Suprapubic skin (tissue), 4 donors: ENCODE measurements around the gene CDH22. TPM values are rescaled to one million over a fixed set of nuclear protein-coding genes. Genes with fewer than 3 reads are reported as not detected.

Experiments
- DNase-seq, 2 donors: peaks; one replicate each; pipeline ENCODE4 v3.0.0-alpha.2; 2019; ENCODE audit warnings: low spot score in 2 of 2
- H3K27ac ChIP-seq: fragments of 200-600 bp; sonication (generic); one replicate; pipeline ENCODE4 v1.5.1; 2019
- H3K27me3 ChIP-seq: fragments of 200-600 bp; sonication (generic); one replicate; pipeline ENCODE4 v1.5.1; 2019
- H3K36me3 ChIP-seq: fragments of 200-600 bp; sonication (generic); one replicate; pipeline ENCODE4 v1.5.1; 2019
- H3K4me1 ChIP-seq: fragments of 200-600 bp; sonication (generic); one replicate; pipeline ENCODE4 v1.5.1; 2019
- H3K4me3 ChIP-seq: fragments of 200-600 bp; sonication (generic); one replicate; pipeline ENCODE4 v1.5.1; 2019; ENCODE audit warnings: mild to moderate bottlenecking
- H3K9me3 ChIP-seq: fragments of 200-600 bp; sonication (generic); one replicate; pipeline ENCODE4 v1.5.1; 2019
- CTCF ChIP-seq, 2 donors: fragments of 200-600 bp in 1 of 2; fragments of 450-650 bp in 1 of 2; sonication (generic) in 1 of 2; IDR thresholded peaks; one replicate each; pipeline ENCODE4 v1.5.1; 2016 to 2019; ENCODE audit warnings: antibody characterized with exemption in 2 of 2, mild to moderate bottlenecking in 1 of 2, moderate library complexity in 1 of 2
- EP300 ChIP-seq: sonication (generic); formaldehyde crosslinking; IDR thresholded peaks from one replicate; pipeline ENCODE4 v1.6.1; 2017; ENCODE audit warnings: antibody characterized with exemption
- POLR2A ChIP-seq, 2 donors: fragments of 450-650 bp; IDR thresholded peaks; one replicate each; pipeline ENCODE4 v1.6.1; 2017; ENCODE audit warnings: antibody characterized with exemption in 2 of 2, mild to moderate bottlenecking in 2 of 2, moderate library complexity in 2 of 2
- POLR2AphosphoS5 ChIP-seq, 3 donors: sonication (generic); formaldehyde crosslinking; IDR thresholded peaks; one replicate each; pipeline ENCODE4 v1.6.1; 2017; ENCODE audit warnings: antibody characterized with exemption in 3 of 3
- WGBS: methylation state at CpG from one replicate; pipeline ENCODE4 v1.1.5; 2018; 5-methylcytosine and 5-hydroxymethylcytosine counted together
- total RNA-seq, 4 donors: library from RNA; depleted of rRNA; stranded (reverse); fragments of >200 nt; gene quantifications; one replicate each; pipeline ENCODE4 v1.1.0, GENCODE V29; 2016

CDH22 gene
- total RNA-seq, 4 donors from 2014 or later, result 2.6 to 5.1 (median 3.3) TPM

- H3K9me3 ChIP-seq, result no peaks in the 10 kb centered on the region
- peaks cover 30% of the 10 kb centered on the region for H3K4me1 ChIP-seq
- H3K27me3 ChIP-seq, result no peaks in the 10 kb centered on the region
- DNase-seq, result no peak
- TF ChIP-seq EP300 (no peak), CTCF (IDR thresholded peaks at IDR 0.05) (no peak), POLR2AphosphoS5 (IDR thresholded peaks at IDR 0.05) (no peak), POLR2A (IDR thresholded peaks at IDR 0.05) (no peak)
- H3K36me3 ChIP-seq, result peaks cover 54% of the 10 kb centered on the region
- 52% methylated on average over 8 of the region's 13 CpGs for WGBS
- H3K4me3 ChIP-seq, result no peak overlapping the region
- peak overlapping the region; percentile 50 for H3K27ac ChIP-seq
Measured at GRCh38 chr20:46350201-46350985, 42.1 kb upstream of the CDH22 start.

- no peak for DNase-seq
- H3K27me3 ChIP-seq, result no peaks in the 10 kb centered on the region
- H3K27ac ChIP-seq, result peak overlapping the region; percentile 50
- no peaks in the 10 kb centered on the region for H3K9me3 ChIP-seq
- H3K4me1 ChIP-seq, result peaks cover 30% of the 10 kb centered on the region
- TF ChIP-seq CTCF (IDR thresholded peaks at IDR 0.05) (no peak), POLR2AphosphoS5 (IDR thresholded peaks at IDR 0.05) (no peak), POLR2A (IDR thresholded peaks at IDR 0.05) (no peak), EP300 (no peak)
- 78% methylated on average over 4 of the region's 4 CpGs for WGBS
- H3K36me3 ChIP-seq, result peaks cover 47% of the 10 kb centered on the region
- no peak overlapping the region for H3K4me3 ChIP-seq
Measured at GRCh38 chr20:46349742-46350056, 41.4 kb upstream of the CDH22 start.

GRCh38 chr20:46349035-46349741, 40.9 kb upstream of the CDH22 start:
- WGBS, result 33% methylated on average over 12 of the region's 12 CpGs
- no peaks in the 10 kb centered on the region for H3K27me3 ChIP-seq
- no peaks in the 10 kb centered on the region for H3K9me3 ChIP-seq
- H3K4me3 ChIP-seq, result no peak overlapping the region
- DNase-seq, result no peak
- peak; percentile 51 to 82 for TF ChIP-seq CTCF (IDR thresholded peaks at IDR 0.05)
- no peak for TF ChIP-seq POLR2AphosphoS5 (IDR thresholded peaks at IDR 0.05)
- H3K36me3 ChIP-seq, result peaks cover 42% of the 10 kb centered on the region
- H3K4me1 ChIP-seq, result peaks cover 30% of the 10 kb centered on the region
- peak overlapping the region; percentile 50 for H3K27ac ChIP-seq

- WGBS, result 70% methylated on average over 16 of the region's 25 CpGs
- H3K36me3 ChIP-seq, result peaks cover 35% of the 10 kb centered on the region
Measured at GRCh38 chr20:46347841-46348803, 39.8 kb upstream of the CDH22 start.

More at GRCh38 chr20:46347841-46348803, 39.8 kb upstream of the CDH22 start:
- Histone ChIP-seq H3K4me1 (peaks cover 37% of the 10 kb centered on the region), H3K9me3 (no peaks in the 10 kb centered on the region), H3K27ac (no peak overlapping the region), H3K27me3 (peaks cover 3% of the 10 kb centered on the region), H3K4me3 (no peak overlapping the region)
- DNase-seq, result no peak
- no peak for TF ChIP-seq CTCF (IDR thresholded peaks at IDR 0.05)
- TF ChIP-seq POLR2AphosphoS5 (IDR thresholded peaks at IDR 0.05), result no peak
- no peak for TF ChIP-seq EP300
- no peak for TF ChIP-seq POLR2A (IDR thresholded peaks at IDR 0.05)
